ENCODE data around the gene PRKCA.

Gene PRKCA

GRCh38 chr17:66492561-66493005 is 190.2 kb downstream of the PRKCA start:
- no peak for DNase-seq (ENCODE audit: low spot score)
- TF ChIP-seq CTCF (conservative IDR thresholded peaks at IDR 0.05; ENCODE audit: low read depth) = no peak
- POLR2A ChIA-PET (ENCODE audit: low non-redundant PET) = no interaction called here
- no peak overlapping the region for H3K27ac ChIP-seq
- CTCF ChIA-PET = interaction anchor here (0.5 kb wide), 1 partner anchor 88 kb away, joined by 3 read pairs; no protein-coding TSS in a partner anchor

- no peak for TF ChIP-seq CTCF (conservative IDR thresholded peaks at IDR 0.05; ENCODE audit: low read depth)
- no peak overlapping the region for H3K27ac ChIP-seq
- CTCF ChIA-PET = interaction anchor here (0.5 kb wide), 1 partner anchor 89 kb away, joined by 3 read pairs; no protein-coding TSS in a partner anchor
- POLR2A ChIA-PET (ENCODE audit: low non-redundant PET) = no interaction called here
- DNase-seq (ENCODE audit: low spot score) = no peak
These were observed 191.0 kb downstream of the PRKCA start for GRCh38 chr17:66493283-66494019.

- ChIA-PET POLR2A (ENCODE audit: low non-redundant PET) (no interaction called here), CTCF (no interaction called here)
- H3K27ac ChIP-seq = peak overlapping the region; percentile 70
- peak; percentile 73 for DNase-seq (ENCODE audit: low spot score)
- no peak for TF ChIP-seq CTCF (conservative IDR thresholded peaks at IDR 0.05; ENCODE audit: low read depth)
These were observed 191.8 kb downstream of the PRKCA start for GRCh38 chr17:66494023-66494803.

GRCh38 chr17:66495035-66495434 is 192.6 kb downstream of the PRKCA start:
- DNase-seq (ENCODE audit: low spot score) = no peak
- ChIA-PET POLR2A (ENCODE audit: low non-redundant PET) (no interaction called here), CTCF (interaction anchor here (0.6 kb wide), 1 partner anchor 24 kb away, joined by 3 read pairs; no protein-coding TSS in a partner anchor)
- TF ChIP-seq CTCF (conservative IDR thresholded peaks at IDR 0.05; ENCODE audit: low read depth) = no peak
- H3K27ac ChIP-seq = no peak overlapping the region

- ChIA-PET POLR2A (ENCODE audit: low non-redundant PET) (no interaction called here), CTCF (no interaction called here)
- no peak for DNase-seq (ENCODE audit: low spot score)
- H3K27ac ChIP-seq = no peak overlapping the region
- TF ChIP-seq CTCF (conservative IDR thresholded peaks at IDR 0.05; ENCODE audit: low read depth) = no peak
These were observed 193.9 kb downstream of the PRKCA start for GRCh38 chr17:66496306-66496705.

DNA sequence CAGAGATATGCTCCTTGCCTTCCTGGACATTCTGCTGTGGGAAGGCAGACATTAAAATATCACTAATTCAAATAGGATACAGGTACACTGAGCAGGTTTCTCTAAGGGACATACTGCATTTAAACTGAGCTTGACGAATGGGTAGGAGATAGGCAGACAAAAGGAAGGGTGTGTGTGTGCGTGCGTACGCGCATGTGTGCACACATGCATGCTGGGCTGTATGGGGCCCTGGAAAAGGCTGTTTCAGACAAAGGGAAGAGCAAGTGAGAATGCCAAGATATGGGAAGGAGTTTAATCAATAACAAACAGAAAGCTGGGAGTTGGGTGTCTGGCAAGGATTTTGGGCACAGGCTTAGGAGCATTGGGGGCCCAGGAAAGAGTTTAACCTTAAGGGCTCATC is 196.2 kb downstream of the PRKCA start:
- H3K27ac ChIP-seq = no peak overlapping the region
- TF ChIP-seq CTCF (conservative IDR thresholded peaks at IDR 0.05; ENCODE audit: low read depth) = no peak
- no peak for DNase-seq (ENCODE audit: low spot score)
- POLR2A ChIA-PET (ENCODE audit: low non-redundant PET) = no interaction called here
- CTCF ChIA-PET = interaction anchor here (0.6 kb wide), 1 partner anchor 17 kb away, joined by 8 read pairs; no protein-coding TSS in a partner anchor
